IMR-90 (cell line): ENCODE measurements around the gene TBC1D22A. TPM values are rescaled to one million over a fixed set of nuclear protein-coding genes. Genes with fewer than 3 reads are reported as not detected.

Experiments
- ATAC-seq: fragments of 200-7000 bp; cut with Tn5 transposase; 2 replicates; pipeline ENCODE4 v1.9.1; 2020; ENCODE audit warnings: low read depth, mild to moderate bottlenecking, moderate library complexity
- BruUV-seq: library from RNA; stranded (reverse); fragments of 400-500 nt; replicated peaks from 2 replicates; lab custom pipeline; 2021; lab: Mats Ljungman, UMichigan
- CTCF ChIA-PET: fragments of 300-600 bp; formaldehyde crosslinking; extraction: SDS; loops from one replicate; lab custom pipeline; 2021; ENCODE audit warnings: antibody characterized with exemption; lab: Yijun Ruan, JAX
- POLR2A ChIA-PET: fragments of 300-600 bp; sonication (Branson Sonifier 250); formaldehyde crosslinking; loops from one replicate; lab custom pipeline; 2022; ENCODE audit warnings: antibody characterized with exemption; ENCODE audit not compliant: unreplicated experiment; lab: Charles Lee
- DNase-seq: peaks from one replicate; pipeline ENCODE4 v3.0.0; 2013
- H2AFZ ChIP-seq: replicated peaks from 2 replicates; pipeline ENCODE3; 2013; ENCODE audit warnings: low read length, mild to moderate bottlenecking; ENCODE audit not compliant: poor library complexity
- H2AK5ac ChIP-seq: 2 replicates; pipeline ENCODE4 v1.6.1; 2013; ENCODE audit warnings: low read depth, low read length, inconsistent platforms
- H2AK9ac ChIP-seq: replicated peaks from 2 replicates; pipeline ENCODE3; 2013; ENCODE audit warnings: mild to moderate bottlenecking, low read depth, low read length, moderate library complexity; ENCODE audit not compliant: poor library complexity
- H2BK120ac ChIP-seq: 2 replicates; pipeline ENCODE4 v1.6.1; 2013; ENCODE audit warnings: low read depth, low read length, inconsistent platforms
- H2BK15ac ChIP-seq: 3 replicates; pipeline ENCODE4 v1.6.1; 2013; ENCODE audit warnings: low read depth, low read length, inconsistent platforms
- H2BK20ac ChIP-seq: 2 replicates; pipeline ENCODE4 v1.6.1; 2013; ENCODE audit warnings: low read depth, mild to moderate bottlenecking, inconsistent platforms, low read length, moderate library complexity
- H2BK5ac ChIP-seq: 2 replicates; pipeline ENCODE4 v1.6.1; 2013; ENCODE audit warnings: mild to moderate bottlenecking, low read depth, low read length, inconsistent platforms; ENCODE audit not compliant: poor library complexity, severe bottlenecking
- H3K14ac ChIP-seq: replicated peaks from 2 replicates; pipeline ENCODE4 v1.6.1; 2013; ENCODE audit warnings: low read depth, low read length, inconsistent platforms
- H3K18ac ChIP-seq: 2 replicates; pipeline ENCODE4 v1.6.1; 2013; ENCODE audit warnings: low read depth, low read length, control low read depth
- H3K23ac ChIP-seq: 2 replicates; pipeline ENCODE4 v1.6.1; 2013; ENCODE audit warnings: low read depth, low read length, inconsistent platforms
- H3K27ac ChIP-seq: 2 replicates; pipeline ENCODE4 v1.5.1; 2013; ENCODE audit warnings: mild to moderate bottlenecking, control low read depth, low read length; ENCODE audit not compliant: insufficient read depth
- H3K27me3 ChIP-seq: 2 replicates; pipeline ENCODE4 v1.6.1; 2013; ENCODE audit warnings: low read length; ENCODE audit not compliant: control insufficient read depth, insufficient read depth
- H3K36me3 ChIP-seq: 2 replicates; pipeline ENCODE4 v1.6.1; 2013; ENCODE audit warnings: low read length, mixed read lengths; ENCODE audit not compliant: control insufficient read depth, insufficient read depth
- H3K4ac ChIP-seq: 2 replicates; pipeline ENCODE4 v1.6.1; 2013; ENCODE audit warnings: low read depth, low read length, inconsistent platforms
- H3K4me1 ChIP-seq: 2 replicates; pipeline ENCODE4 v1.6.1; 2013; ENCODE audit warnings: low read length, mixed read lengths; ENCODE audit not compliant: control insufficient read depth, insufficient read depth
- H3K4me2 ChIP-seq: 2 replicates; pipeline ENCODE4 v1.6.1; 2013; ENCODE audit warnings: low read depth, mild to moderate bottlenecking, control low read depth, low read length, moderate library complexity
- H3K4me3 ChIP-seq: 2 replicates; pipeline ENCODE4 v1.5.1; 2013; ENCODE audit warnings: low read depth, mild to moderate bottlenecking, control low read depth, low read length, moderate library complexity; ENCODE audit not compliant: insufficient read depth
- H3K56ac ChIP-seq: 2 replicates; pipeline ENCODE4 v1.6.1; 2013; ENCODE audit warnings: low read length, inconsistent platforms; ENCODE audit not compliant: insufficient read depth; ENCODE audit errors: extremely low read depth
- H3K79me1 ChIP-seq, 2 experiments: 2 replicates each; pipeline ENCODE4 v1.6.1; 2013; ENCODE audit warnings: low read length in 2 of 2, inconsistent platforms in 1 of 2, low read depth in 1 of 2
- H3K9ac ChIP-seq: 2 replicates; pipeline ENCODE4 v1.6.1; 2013; ENCODE audit warnings: low read depth, low read length, control low read depth
- H3K9me1 ChIP-seq: 2 replicates; pipeline ENCODE4 v1.6.1; 2013; ENCODE audit warnings: low read length, inconsistent platforms; ENCODE audit not compliant: insufficient read depth
- H3K9me3 ChIP-seq: 2 replicates; pipeline ENCODE4 v1.6.1; 2013; ENCODE audit warnings: low read length; ENCODE audit not compliant: control insufficient read depth, insufficient read depth
- H4K20me1 ChIP-seq: 2 replicates; pipeline ENCODE4 v1.6.1; 2013; ENCODE audit warnings: low read length, inconsistent platforms; ENCODE audit not compliant: insufficient read depth
- H4K5ac ChIP-seq: 2 replicates; pipeline ENCODE4 v1.6.1; 2013; ENCODE audit warnings: mild to moderate bottlenecking, low read depth, low read length, control low read depth
- H4K8ac ChIP-seq, 2 experiments: 2 replicates each; pipeline ENCODE4 v1.6.1; 2013; ENCODE audit warnings: low read depth in 2 of 2, low read length in 2 of 2, control low read depth in 1 of 2, inconsistent platforms in 1 of 2
- H4K91ac ChIP-seq: 2 replicates; pipeline ENCODE4 v1.6.1; 2013; ENCODE audit warnings: low read depth, low read length, inconsistent platforms; ENCODE audit not compliant: insufficient read depth
- CTCF ChIP-seq: conservative IDR thresholded peaks from 2 replicates; pipeline ENCODE4 v1.5.1; 2012; ENCODE audit warnings: mild to moderate bottlenecking, low read depth, low read length, improper control_type of control experiment
- FOS ChIP-seq: fragments of 150-350 bp; IDR thresholded peaks from 2 replicates; pipeline ENCODE4 v1.6.1; 2016; ENCODE audit warnings: low read depth, low read length
- MAFK ChIP-seq: IDR thresholded peaks from 2 replicates; pipeline ENCODE4 v1.6.1; 2012; ENCODE audit warnings: low read depth, low read length, improper control_type of control experiment
- MXI1 ChIP-seq: IDR thresholded peaks from 2 replicates; pipeline ENCODE4 v1.6.1; 2012; ENCODE audit warnings: low read depth, mild to moderate bottlenecking, low read length, moderate library complexity, borderline replicate concordance
- USF2 ChIP-seq: fragments of 150-350 bp; IDR thresholded peaks from 2 replicates; pipeline ENCODE4 v1.6.1; 2017; ENCODE audit warnings: mild to moderate bottlenecking, antibody characterized with exemption, low read length, low read depth
- WGBS, 2 experiments: methylation state at CpG; one replicate each; pipeline versions ENCODE4 v1.1.5 to v1.1.7; 2013; ENCODE audit warnings: missing lambda C conversion rate in 2 of 2; ENCODE audit not compliant: insufficient read length in 1 of 2; ENCODE audit errors: extremely low coverage in 2 of 2; 5-methylcytosine and 5-hydroxymethylcytosine counted together
- dilution Hi-C: fragments of 300-500 bp; cut with HindIII; formaldehyde crosslinking; loops from one replicate; pipeline ENCODE4 v1.14.3; 2018; ENCODE audit warnings: low sequenced_read_pairs; ENCODE audit not compliant: unreplicated experiment
- in situ Hi-C: fragments of 300-500 bp; cut with MboI; formaldehyde crosslinking; loops from 3 replicates; pipeline ENCODE4 v1.14.3; 2019; ENCODE audit warnings: low sequenced_read_pairs, inconsistent platforms, mixed read lengths
- intact Hi-C: fragments of 100-400 bp; cut with micrococcal nuclease; formaldehyde crosslinking; loops from 2 replicates; pipeline ENCODE4 v1.10.0; 2022
- polyA plus RNA-seq, 3 experiments: library from polyadenylated mRNA; depleted of rRNA; stranded (reverse); fragments of >200 nt; gene quantifications; 2 replicates each; pipeline ENCODE4 v1.2.3, GENCODE V29; 2012; ENCODE audit warnings: low replicate concordance in 1 of 3
- total RNA-seq: library from RNA; depleted of rRNA; stranded (reverse); fragments of >200 nt; gene quantifications from 2 replicates; pipeline ENCODE4 v1.2.3, GENCODE V29; 2012

Gene TBC1D22A
- total and polyA plus RNA-seq, 2 of the 4 experiments (the other 2 are of a cell fraction) = 9.0 to 16.7 TPM

GRCh38 chr22:47091921-47092700 is 329.7 kb downstream of the TBC1D22A start:
- H3K4me1 ChIP-seq = peaks cover 21% of the 10 kb centered on the region
- 100% methylated on average over 1 of the region's 16 CpGs; no CpG with 5 or more reads in 1 of the 2 experiments for WGBS, 2 experiments
- ChIA-PET CTCF (interaction anchor here (1.0 kb wide), 1 partner anchor 14 kb away, joined by 4 read pairs; no protein-coding TSS in a partner anchor), POLR2A (interaction anchor here (0.6 kb wide), 1 partner anchor 41 kb away, joined by 3 read pairs; no protein-coding TSS in a partner anchor)
- peak overlapping the region; percentile 6 for H4K91ac ChIP-seq
- H4K20me1 ChIP-seq = no peaks in the 10 kb centered on the region; the same call in 1 of the 2 replicates
- H2BK20ac ChIP-seq = 0 out of 2 replicates have a peak overlapping the region, but pooled peaks have one; percentile 7
- no peaks in the 10 kb centered on the region for H3K36me3 ChIP-seq
- DNase-seq = no peak
- H4K5ac ChIP-seq = peak overlapping the region; percentile 6; the same call in 1 of the 2 replicates
- H2BK15ac ChIP-seq = no peak overlapping the region
- H3K18ac ChIP-seq = no peak overlapping the region; the same call in 1 of the 2 replicates
- H3K9me1 ChIP-seq = peaks cover 12% of the 10 kb centered on the region
- H2AK5ac ChIP-seq = peak overlapping the region; percentile 20; the same call in 1 of the 2 replicates
- peaks cover 9 to 30% of the 10 kb centered on the region in 2 experiments; a peak in 2 of 4 replicates for H3K79me1 ChIP-seq
- H2BK120ac ChIP-seq = peak overlapping the region; percentile 68
- intact Hi-C loops = no loop called here
- peak overlapping the region; percentile 3; the same call in 1 of the 2 replicates for H3K14ac ChIP-seq
- peak overlapping the region; percentile 60 for H3K4ac ChIP-seq
- dilution Hi-C loops = no loop called here
- TF ChIP-seq FOS = no peak
- no peak for TF ChIP-seq CTCF
- no peak for TF ChIP-seq MXI1
- no peak for TF ChIP-seq MAFK
- no peak for TF ChIP-seq USF2
- no peak overlapping the region for H3K23ac ChIP-seq
- ATAC-seq = peak; percentile 7
- no peak overlapping the region for H2BK5ac ChIP-seq
- no peak overlapping the region for H3K4me2 ChIP-seq
- in situ Hi-C loops = no loop called here
- H3K27me3 ChIP-seq = no peaks in the 10 kb centered on the region
- H3K56ac ChIP-seq = no peak overlapping the region
- no peak overlapping the region for H3K4me3 ChIP-seq
- H3K9ac ChIP-seq = no peak overlapping the region
- H2AFZ ChIP-seq = no peak overlapping the region
- 0 out of 4 replicates have a peak overlapping the region, but pooled peaks of 1 of the 2 experiments have one; percentile 19 for H4K8ac ChIP-seq
- peaks cover 2% of the 10 kb centered on the region; the same call in 1 of the 2 replicates for H3K9me3 ChIP-seq
- H3K27ac ChIP-seq = peak overlapping the region; percentile 52; the same call in 1 of the 2 replicates
- H2AK9ac ChIP-seq = peak overlapping the region; percentile 71
- BruUV-seq = no TSS peak
